Measurements from ENCODE around the gene CAMTA1. TPM values are rescaled to one million over a fixed set of nuclear protein-coding genes. Genes with fewer than 3 reads are reported as not detected.
A peak's percentile ranks its signal among the peaks of the same experiment; 100 is the strongest.

Gene CAMTA1
- total and polyA plus RNA-seq, 2 experiments from 2014 or later = 89.0 to 145 TPM

DNA sequence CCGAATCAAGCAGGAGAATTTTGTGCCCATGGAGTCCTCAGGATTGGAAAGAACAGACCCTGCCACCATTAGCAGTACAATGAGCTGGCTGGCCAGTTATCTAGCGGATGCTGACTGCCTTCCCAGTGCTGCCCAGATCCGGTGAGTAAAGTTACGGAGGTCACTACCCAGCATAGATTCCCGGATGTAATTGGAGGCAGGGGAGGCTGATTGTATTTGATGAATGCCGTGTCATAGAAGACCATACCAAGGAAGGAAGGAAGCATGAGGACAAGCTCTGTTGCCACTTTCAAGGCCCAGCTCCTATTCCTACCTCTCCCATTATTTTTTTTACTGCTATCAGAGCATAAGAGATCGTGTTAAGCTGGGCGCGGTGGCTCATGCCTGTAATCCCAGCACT, 959.6 kb downstream of the CAMTA1 start:
- Histone ChIP-seq H3K9me2 (replicated peaks; ENCODE audit: insufficient read depth) (no peaks in the 10 kb centered on the region), H2AFZ (no peak overlapping the region)

DNA sequence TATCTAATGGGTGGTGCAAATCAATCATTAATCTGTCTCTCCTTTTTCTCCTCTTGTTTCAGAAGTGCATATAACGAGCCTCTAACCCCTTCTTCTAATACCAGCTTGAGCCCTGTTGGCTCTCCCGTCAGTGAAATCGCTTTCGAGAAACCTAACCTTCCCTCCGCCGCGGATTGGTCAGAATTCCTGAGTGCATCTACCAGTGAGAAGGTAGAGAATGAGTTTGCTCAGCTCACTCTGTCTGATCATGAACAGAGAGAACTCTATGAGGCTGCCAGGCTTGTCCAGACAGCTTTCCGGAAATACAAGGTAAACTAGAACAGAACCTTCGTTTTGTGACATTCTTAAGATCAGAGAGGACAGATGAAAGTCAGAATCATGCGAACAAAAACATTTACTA, 960.5 kb downstream of the CAMTA1 start:
- H3K9me2 ChIP-seq (replicated peaks; ENCODE audit: insufficient read depth) = no peaks in the 10 kb centered on the region
- 88% methylated on average over 10 of the region's 10 CpGs for WGBS (ENCODE audit: low lambda C conversion rate, missing lambda C conversion rate)
- no peaks in the 10 kb centered on the region for H4K20me1 ChIP-seq (ENCODE audit: insufficient read depth, poor library complexity, severe bottlenecking)
- no peaks in the 10 kb centered on the region for H3K27me3 ChIP-seq
- no peaks in the 10 kb centered on the region for H3K79me2 ChIP-seq
- H2AFZ ChIP-seq = no peak overlapping the region
- no peaks in the 10 kb centered on the region for H3K36me3 ChIP-seq (replicated peaks; ENCODE audit: insufficient read depth, low read depth)
- H3K4me1 ChIP-seq (ENCODE audit: insufficient read depth) = no peaks in the 10 kb centered on the region
- H3K4me2 ChIP-seq = no peak overlapping the region
- H3K9me3 ChIP-seq (ENCODE audit: low read depth) = no peaks in the 10 kb centered on the region
- DNase-seq (ENCODE audit: low spot score) = no peak
- no peak overlapping the region for H3K27ac ChIP-seq
- TF ChIP-seq, protein P1, sequence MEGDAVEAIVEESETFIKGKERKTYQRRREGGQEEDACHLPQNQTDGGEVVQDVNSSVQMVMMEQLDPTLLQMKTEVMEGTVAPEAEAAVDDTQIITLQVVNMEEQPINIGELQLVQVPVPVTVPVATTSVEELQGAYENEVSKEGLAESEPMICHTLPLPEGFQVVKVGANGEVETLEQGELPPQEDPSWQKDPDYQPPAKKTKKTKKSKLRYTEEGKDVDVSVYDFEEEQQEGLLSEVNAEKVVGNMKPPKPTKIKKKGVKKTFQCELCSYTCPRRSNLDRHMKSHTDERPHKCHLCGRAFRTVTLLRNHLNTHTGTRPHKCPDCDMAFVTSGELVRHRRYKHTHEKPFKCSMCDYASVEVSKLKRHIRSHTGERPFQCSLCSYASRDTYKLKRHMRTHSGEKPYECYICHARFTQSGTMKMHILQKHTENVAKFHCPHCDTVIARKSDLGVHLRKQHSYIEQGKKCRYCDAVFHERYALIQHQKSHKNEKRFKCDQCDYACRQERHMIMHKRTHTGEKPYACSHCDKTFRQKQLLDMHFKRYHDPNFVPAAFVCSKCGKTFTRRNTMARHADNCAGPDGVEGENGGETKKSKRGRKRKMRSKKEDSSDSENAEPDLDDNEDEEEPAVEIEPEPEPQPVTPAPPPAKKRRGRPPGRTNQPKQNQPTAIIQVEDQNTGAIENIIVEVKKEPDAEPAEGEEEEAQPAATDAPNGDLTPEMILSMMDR (IDR thresholded peaks at IDR 0.05; ENCODE audit: poor library complexity) = no peak
- TF ChIP-seq EZH2 (IDR thresholded peaks at IDR 0.05; ENCODE audit: borderline replicate concordance) (no peak), EZH2phosphoT487 (IDR thresholded peaks at IDR 0.05; ENCODE audit: low read depth, severe bottlenecking, unreplicated experiment) (no peak)
- no peak overlapping the region for H3K4me3 ChIP-seq

More for the DNA sequence above, 959.6 kb downstream of the CAMTA1 start:
- H3K4me2 ChIP-seq = no peak overlapping the region
- TF ChIP-seq EZH2 (IDR thresholded peaks at IDR 0.05; ENCODE audit: borderline replicate concordance) = no peak
- TF ChIP-seq EZH2phosphoT487 (IDR thresholded peaks at IDR 0.05; ENCODE audit: low read depth, severe bottlenecking, unreplicated experiment) = no peak
- TF ChIP-seq, protein P1 (IDR thresholded peaks at IDR 0.05; ENCODE audit: poor library complexity) = no peak
- DNase-seq (ENCODE audit: low spot score) = no peak
- no peak overlapping the region for H3K4me3 ChIP-seq
- H3K79me2 ChIP-seq = no peaks in the 10 kb centered on the region
- no peaks in the 10 kb centered on the region for H3K36me3 ChIP-seq (replicated peaks; ENCODE audit: insufficient read depth, low read depth)
- H4K20me1 ChIP-seq (ENCODE audit: insufficient read depth, poor library complexity, severe bottlenecking) = no peaks in the 10 kb centered on the region
- WGBS (ENCODE audit: low lambda C conversion rate, missing lambda C conversion rate) = 97% methylated on average over 9 of the region's 9 CpGs
- no peaks in the 10 kb centered on the region for H3K4me1 ChIP-seq (ENCODE audit: insufficient read depth)
- H3K9me3 ChIP-seq (ENCODE audit: low read depth) = no peaks in the 10 kb centered on the region
- no peak overlapping the region for H3K27ac ChIP-seq
- no peaks in the 10 kb centered on the region for H3K27me3 ChIP-seq

DNA sequence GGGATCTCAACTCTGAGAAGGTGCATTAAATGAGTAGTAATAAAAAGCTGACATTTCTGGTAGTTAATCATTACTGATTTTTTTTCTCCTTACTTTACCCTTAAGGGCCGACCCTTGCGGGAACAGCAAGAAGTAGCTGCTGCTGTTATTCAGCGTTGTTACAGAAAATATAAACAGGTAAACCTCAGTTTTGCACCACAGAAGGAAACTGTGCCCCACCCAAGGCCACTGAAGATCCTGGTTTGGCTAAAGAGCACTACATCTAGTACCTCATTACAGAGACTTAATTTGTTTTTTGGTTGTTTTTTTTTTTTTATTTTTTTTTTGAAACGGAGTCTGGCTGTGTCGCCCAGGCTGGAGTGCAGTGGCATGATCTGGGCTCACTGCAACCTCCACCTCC, 962.4 kb downstream of the CAMTA1 start:
- no peak overlapping the region for H3K4me3 ChIP-seq
- H3K4me2 ChIP-seq = peak overlapping the region; percentile 17
- no peaks in the 10 kb centered on the region for H3K27me3 ChIP-seq
- no peak overlapping the region for H3K27ac ChIP-seq
- H4K20me1 ChIP-seq (ENCODE audit: insufficient read depth, poor library complexity, severe bottlenecking) = no peaks in the 10 kb centered on the region
- H3K9me2 ChIP-seq (replicated peaks; ENCODE audit: insufficient read depth) = no peaks in the 10 kb centered on the region
- 87% methylated on average over 5 of the region's 5 CpGs for WGBS (ENCODE audit: low lambda C conversion rate, missing lambda C conversion rate)
- H3K36me3 ChIP-seq (replicated peaks; ENCODE audit: insufficient read depth, low read depth) = no peaks in the 10 kb centered on the region
- TF ChIP-seq EZH2phosphoT487 (IDR thresholded peaks at IDR 0.05; ENCODE audit: low read depth, severe bottlenecking, unreplicated experiment) = no peak
- TF ChIP-seq, protein P1 (IDR thresholded peaks at IDR 0.05; ENCODE audit: poor library complexity) = no peak
- no peaks in the 10 kb centered on the region for H3K4me1 ChIP-seq (ENCODE audit: insufficient read depth)
- H3K9me3 ChIP-seq (ENCODE audit: low read depth) = no peaks in the 10 kb centered on the region
- no peak overlapping the region for H2AFZ ChIP-seq
- no peak for DNase-seq (ENCODE audit: low spot score)
- no peaks in the 10 kb centered on the region for H3K79me2 ChIP-seq

DNA sequence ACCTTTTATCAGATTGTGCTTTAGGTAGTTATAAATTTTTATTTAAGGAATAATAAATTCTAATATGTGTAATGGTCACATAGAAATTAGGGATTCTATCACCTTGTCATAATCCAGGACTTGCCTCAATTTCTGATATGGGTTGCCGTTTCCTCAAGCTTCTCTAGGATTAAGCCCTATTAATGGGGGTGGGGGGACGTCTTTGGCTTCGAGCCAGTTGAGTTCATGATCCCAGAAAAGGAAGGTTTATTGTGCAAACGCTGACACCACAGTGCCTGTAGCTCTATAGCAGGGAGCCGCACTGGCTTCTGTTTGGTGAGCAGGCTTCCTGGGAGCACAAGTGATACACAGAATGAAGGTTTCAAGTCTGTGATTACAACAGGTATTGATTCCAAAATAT, 963.9 kb downstream of the CAMTA1 start:
- H3K36me3 ChIP-seq (replicated peaks; ENCODE audit: insufficient read depth, low read depth) = no peaks in the 10 kb centered on the region
- H3K27me3 ChIP-seq = no peaks in the 10 kb centered on the region
- TF ChIP-seq, protein P1 (IDR thresholded peaks at IDR 0.05; ENCODE audit: poor library complexity) = no peak
- TF ChIP-seq EZH2phosphoT487 (IDR thresholded peaks at IDR 0.05; ENCODE audit: low read depth, severe bottlenecking, unreplicated experiment) (no peak), EZH2 (IDR thresholded peaks at IDR 0.05; ENCODE audit: borderline replicate concordance) (no peak)
- no peaks in the 10 kb centered on the region for H3K9me3 ChIP-seq (ENCODE audit: low read depth)
- H3K4me2 ChIP-seq = no peak overlapping the region
- H4K20me1 ChIP-seq (ENCODE audit: insufficient read depth, poor library complexity, severe bottlenecking) = no peaks in the 10 kb centered on the region
- no peaks in the 10 kb centered on the region for H3K79me2 ChIP-seq
- no peak overlapping the region for H3K4me3 ChIP-seq
- 59% methylated on average over 5 of the region's 5 CpGs for WGBS (ENCODE audit: low lambda C conversion rate, missing lambda C conversion rate)
- no peaks in the 10 kb centered on the region for H3K4me1 ChIP-seq (ENCODE audit: insufficient read depth)
- no peak overlapping the region for H3K27ac ChIP-seq
- no peaks in the 10 kb centered on the region for H3K9me2 ChIP-seq (replicated peaks; ENCODE audit: insufficient read depth)
- DNase-seq (ENCODE audit: low spot score) = no peak
- no peak overlapping the region for H2AFZ ChIP-seq

Measured in hepatocyte (in vitro differentiated cells).